ENCODE data around the gene SPPL2A.
"Not testable (repeated sequence)": the region's sequence is repeated elsewhere in the genome, so short reads cannot be mapped to it uniquely, and the experiment has no call there.

SPPL2A gene, protein sequence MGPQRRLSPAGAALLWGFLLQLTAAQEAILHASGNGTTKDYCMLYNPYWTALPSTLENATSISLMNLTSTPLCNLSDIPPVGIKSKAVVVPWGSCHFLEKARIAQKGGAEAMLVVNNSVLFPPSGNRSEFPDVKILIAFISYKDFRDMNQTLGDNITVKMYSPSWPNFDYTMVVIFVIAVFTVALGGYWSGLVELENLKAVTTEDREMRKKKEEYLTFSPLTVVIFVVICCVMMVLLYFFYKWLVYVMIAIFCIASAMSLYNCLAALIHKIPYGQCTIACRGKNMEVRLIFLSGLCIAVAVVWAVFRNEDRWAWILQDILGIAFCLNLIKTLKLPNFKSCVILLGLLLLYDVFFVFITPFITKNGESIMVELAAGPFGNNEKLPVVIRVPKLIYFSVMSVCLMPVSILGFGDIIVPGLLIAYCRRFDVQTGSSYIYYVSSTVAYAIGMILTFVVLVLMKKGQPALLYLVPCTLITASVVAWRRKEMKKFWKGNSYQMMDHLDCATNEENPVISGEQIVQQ

DNA sequence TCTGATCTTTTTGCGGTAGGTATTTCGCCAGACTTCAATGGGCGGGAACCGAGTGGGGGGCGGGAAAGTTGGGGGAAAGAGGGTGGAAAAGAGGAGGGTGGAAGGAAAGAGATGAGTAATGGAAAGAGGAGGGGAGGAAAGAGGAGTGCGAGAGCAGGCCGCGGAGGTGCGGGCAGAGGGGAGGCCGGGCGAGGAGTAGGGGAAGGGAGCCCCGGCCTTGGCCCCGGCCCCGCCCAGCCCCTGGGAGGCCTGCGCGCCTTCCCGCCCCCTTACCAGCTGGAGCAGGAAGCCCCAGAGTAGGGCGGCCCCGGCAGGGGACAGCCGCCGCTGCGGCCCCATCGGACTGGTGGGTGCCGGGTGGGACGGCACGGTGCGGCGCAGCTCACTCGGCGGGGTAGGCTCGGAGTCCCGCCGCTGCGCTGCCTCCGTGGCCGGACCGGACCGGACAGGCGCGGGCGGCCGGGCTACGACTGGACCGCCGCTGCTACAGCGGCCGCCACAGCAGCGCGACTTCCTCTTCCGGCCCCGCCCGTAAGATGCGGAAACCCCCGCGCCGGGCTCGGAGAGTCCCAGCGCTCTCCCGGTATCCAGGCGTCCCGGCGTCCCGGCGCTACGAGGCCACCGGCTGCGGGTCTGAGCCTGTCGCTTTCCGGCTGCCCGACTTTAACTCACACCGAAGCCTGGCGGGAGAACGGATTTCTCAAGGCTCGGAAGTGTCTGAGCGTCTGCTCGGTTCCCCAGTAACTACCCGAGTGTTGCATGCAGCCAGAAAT lies at the start of gene SPPL2A:
Gene SPPL2A, minus strand, starts transcription at position 512 of the 773 bp plus-strand sequence. Its CDS starts 173 bp downstream, at position 339.
- peak; percentile 69 for DNase-seq (ENCODE audit: low spot score)

- no peak for DNase-seq (ENCODE audit: low spot score)
These were observed 49.1 kb upstream of the SPPL2A start for GRCh38 chr15:50814634-50815033.

- DNase-seq (ENCODE audit: low spot score): no peak
These were observed 48.4 kb upstream of the SPPL2A start for GRCh38 chr15:50813865-50814264.

- no peak for DNase-seq (ENCODE audit: low spot score)
These were observed 47.6 kb upstream of the SPPL2A start for GRCh38 chr15:50813089-50813488.

DNA sequence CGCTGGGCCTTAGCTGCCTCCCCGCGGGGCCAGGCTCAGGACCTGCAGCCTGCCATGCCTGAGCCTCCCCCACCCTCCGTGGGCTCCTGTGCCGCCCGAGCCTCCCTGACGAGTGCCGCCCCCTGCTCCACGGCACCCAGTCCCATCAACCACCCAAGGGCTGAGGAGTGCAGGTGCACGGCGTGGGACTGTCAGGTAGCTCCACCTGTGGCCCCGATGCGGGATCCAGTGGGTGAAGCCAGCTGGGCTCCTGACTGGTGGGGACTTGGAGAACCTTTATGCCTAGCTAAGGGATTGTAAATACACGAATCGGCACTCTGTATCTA lies 46.6 kb upstream of the SPPL2A start:
- not testable (repeated sequence) for DNase-seq (ENCODE audit: low spot score)

DNA sequence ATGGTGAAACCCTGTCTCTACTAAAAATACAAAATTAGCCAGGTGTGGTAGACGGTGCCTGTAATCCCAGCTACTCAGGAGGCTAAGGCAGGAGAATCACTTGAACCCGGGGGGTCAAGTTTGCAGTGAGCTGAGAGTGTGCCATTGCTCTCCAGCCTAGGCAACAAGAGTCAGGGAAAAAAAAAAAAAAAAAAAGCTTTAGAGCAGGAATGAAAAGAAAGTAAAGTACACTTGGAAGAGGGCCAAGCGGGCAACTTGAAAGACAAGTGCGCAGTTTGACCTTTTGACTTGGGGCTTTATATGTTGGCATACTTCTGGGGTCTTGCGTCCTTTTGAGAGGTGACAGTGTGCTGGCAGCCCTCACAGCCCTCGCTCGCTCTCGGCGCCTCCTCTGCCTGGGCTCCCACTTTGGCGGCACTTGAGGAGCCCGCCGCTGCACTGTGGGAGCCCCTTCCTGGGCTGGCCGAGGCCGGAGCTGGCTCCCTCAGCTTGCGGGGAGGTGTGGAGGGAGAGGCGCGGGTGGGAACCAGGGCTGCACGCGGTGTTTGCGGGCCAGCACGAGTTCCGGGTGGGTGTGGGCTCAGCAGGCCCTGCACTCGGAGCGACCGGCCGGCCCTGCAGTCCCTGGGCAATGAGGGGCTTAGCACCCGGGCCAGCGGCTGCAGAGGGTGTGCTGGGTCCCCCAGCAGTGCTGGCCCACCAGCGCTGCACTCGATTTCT lies 46.1 kb upstream of the SPPL2A start:
- not testable (repeated sequence) for DNase-seq (ENCODE audit: low spot score)

DNA sequence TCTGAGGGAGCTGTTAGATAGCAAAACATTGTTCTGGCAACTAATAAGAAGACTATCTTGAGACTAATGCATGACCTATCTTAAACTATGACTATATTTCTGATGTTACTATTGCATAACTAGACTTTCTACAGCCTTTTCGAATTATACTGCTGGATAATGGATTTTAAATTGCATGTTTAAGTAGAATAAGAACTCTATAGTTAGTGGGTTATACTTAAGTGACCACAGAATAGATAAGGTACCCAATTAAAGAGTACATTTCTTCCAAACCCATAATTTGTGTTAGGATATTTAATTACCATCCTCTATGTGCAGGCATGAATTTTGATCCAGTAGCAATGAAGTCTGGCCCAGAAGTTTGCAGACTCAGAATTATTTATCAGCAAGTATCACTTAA lies 44.6 kb upstream of the SPPL2A start:
- DNase-seq (ENCODE audit: low spot score): no peak

GRCh38 chr15:50808728-50809127 lies 43.2 kb upstream of the SPPL2A start:
- DNase-seq (ENCODE audit: low spot score): no peak

DNA sequence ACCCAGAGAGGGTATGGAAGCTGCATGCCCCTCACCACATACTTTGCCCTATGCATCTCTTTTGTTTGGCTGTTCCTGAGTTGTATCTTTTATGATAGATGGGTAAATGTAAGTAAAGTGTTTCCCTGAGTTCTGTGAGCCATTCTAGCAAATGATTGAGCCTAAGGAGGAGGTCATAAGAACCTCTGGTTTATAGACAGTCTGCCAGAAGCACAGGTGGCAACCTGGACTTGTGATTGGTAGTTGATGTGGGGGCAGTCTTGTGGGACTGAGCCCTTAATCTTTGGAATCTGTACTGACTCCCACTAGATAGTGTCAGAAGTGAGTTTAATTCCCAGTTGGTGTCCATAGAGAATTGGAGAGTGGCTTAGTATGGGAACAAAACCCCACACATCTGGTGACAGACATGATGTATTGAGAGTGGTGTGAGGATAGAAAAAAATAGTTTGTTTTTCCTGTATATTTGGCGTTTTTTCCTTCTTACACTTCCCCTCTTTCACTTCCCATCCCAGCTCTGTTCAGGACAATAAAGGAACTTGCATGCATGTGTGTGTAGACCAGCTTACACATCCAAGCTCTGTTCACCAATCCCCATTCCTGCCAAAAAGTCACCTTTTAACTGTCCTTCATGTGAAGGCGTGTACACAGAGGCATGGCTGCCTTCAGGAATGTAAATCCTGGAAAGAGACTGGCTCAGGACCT lies 38.1 kb upstream of the SPPL2A start:
- DNase-seq (ENCODE audit: low spot score): no peak

DNA sequence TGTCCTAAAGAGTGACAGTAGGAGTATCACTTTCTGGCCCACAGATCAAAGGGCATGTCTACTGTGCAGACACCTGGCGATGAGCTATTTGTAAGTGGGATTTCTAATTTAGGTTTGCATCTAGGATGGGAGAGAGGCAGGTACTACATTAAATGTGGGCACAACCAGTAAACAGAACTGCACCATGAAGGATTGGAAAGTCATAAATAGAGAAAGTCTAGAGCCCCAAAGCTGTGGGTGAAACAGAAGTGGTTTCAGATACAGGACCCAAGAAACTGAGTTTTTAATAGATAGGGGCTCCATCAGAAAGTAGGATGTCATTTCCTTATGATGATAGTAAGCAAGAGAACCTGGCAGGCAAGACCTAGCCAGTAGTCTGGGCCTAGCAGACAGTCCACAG lies 35.2 kb upstream of the SPPL2A start:
- no peak for DNase-seq (ENCODE audit: low spot score)

GRCh38 chr15:50798684-50799083 lies 33.2 kb upstream of the SPPL2A start:
- DNase-seq (ENCODE audit: low spot score): no peak

- DNase-seq (ENCODE audit: low spot score): no peak
These were observed 32.4 kb upstream of the SPPL2A start for GRCh38 chr15:50797926-50798325.

DNA sequence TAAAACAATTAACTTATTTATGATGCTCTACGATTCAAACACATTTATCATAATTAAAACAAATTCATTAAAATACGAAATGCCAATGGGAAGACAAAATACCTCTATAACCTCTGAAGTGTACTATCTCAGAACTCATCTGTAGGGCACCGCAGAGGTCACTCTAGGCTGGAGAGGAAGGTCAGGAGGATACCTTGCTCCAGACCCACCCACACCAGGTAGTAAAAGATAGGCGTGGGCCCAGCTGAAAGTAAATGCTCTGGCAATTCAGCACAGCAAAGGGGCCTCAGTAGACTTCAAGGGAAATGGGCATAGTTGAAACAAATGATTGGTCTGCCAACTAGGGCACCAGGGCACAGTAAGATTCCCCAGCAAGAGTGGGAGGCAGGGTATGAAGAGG lies 26.0 kb upstream of the SPPL2A start:
- DNase-seq (ENCODE audit: low spot score): no peak

GRCh38 chr15:50790778-50791453 lies 25.4 kb upstream of the SPPL2A start:
- no peak for DNase-seq (ENCODE audit: low spot score)

GRCh38 chr15:50786871-50787270 lies 21.4 kb upstream of the SPPL2A start:
- no peak for DNase-seq (ENCODE audit: low spot score)

DNA sequence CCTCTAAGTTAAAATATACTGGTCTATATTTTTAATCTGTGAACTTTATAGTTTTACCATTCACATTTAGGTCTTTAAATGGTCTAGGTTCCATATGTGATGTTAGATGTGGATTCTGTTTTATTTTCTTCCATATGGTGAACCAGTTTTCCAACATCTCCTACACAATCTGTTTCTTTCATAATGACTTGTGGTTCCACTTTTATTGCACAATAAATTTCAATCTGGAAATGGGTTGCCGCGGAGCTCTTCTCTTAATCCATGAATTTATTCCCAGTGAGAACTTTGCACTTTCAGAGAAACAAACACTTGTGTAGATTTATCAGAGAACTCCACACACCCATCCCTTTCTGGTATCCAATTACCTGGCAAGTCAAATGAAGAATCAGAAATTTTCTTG lies 20.9 kb upstream of the SPPL2A start:
- no peak for DNase-seq (ENCODE audit: low spot score)

- no peak for DNase-seq (ENCODE audit: low spot score)
These were observed 18.4 kb upstream of the SPPL2A start for GRCh38 chr15:50783895-50784294.

DNA sequence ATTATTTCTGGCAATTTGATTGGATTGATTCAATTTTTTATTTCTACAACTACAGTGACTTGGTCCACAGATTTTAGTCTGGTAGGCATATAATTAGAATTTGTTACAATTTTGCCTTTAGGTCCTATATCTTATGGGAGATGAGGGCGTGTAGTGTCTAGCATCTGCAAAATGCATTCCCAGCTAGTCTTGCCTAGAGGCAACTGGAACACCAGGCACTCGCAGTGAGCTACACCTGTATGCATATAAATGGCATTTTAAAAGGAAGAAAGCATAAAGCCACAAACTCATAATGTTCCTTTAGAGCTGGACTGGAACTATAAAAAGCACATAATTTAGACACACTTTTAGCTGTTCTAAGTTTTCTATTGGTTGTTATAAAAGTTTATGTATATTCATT lies 17.9 kb upstream of the SPPL2A start:
- DNase-seq (ENCODE audit: low spot score): no peak

GRCh38 chr15:50778086-50778485 lies 12.6 kb upstream of the SPPL2A start:
- DNase-seq (ENCODE audit: low spot score): no peak

DNA sequence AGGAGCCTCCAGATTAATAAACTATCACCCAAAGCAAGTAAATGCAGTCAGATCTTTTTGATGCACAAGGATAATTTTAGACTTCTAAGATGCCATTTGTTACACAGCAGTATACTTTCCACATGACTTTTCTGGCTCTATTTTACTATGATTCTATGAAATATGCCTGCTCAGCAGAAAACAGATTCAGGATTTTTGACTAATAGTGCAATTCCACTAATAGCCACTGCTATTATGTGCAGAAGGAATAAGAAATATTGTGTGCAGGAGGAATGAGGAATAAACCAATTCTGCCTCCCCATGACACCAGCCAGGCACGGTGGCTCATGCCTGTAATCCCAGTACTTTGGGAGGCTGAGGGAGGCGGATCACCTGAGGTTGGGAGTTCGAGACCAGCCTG lies 11.5 kb upstream of the SPPL2A start:
- no peak for DNase-seq (ENCODE audit: low spot score)

DNA sequence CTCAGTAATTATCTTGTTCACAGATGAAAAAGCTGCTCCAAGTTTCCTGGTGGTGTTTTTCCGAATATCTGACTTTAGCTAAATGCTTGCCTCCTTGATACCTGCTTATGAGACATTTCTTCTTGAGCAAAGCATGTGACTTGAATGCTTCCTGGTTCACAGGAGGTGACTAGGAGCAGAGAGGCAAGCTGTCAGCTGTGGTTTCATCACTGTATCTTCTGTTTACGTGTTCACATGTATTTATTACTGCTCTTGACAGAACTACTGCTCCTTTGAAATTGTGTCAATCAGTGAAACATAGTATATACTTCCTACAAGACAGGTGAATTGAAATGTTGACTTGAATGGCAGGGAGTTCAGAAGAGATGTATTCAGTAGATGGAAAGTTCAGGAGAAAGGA lies 8.9 kb upstream of the SPPL2A start:
- no peak for DNase-seq (ENCODE audit: low spot score)

All from globus pallidus (tissue), 1 donor.